K562 (cell line): ENCODE results near the gene RAB3GAP2. TPM values are rescaled to one million over a fixed set of nuclear protein-coding genes. Genes with fewer than 3 reads are reported as not detected.

Experiments used
- ATAC-seq: fragments of 200-7000 bp; cut with Tn5 transposase; 3 replicates; pipeline ENCODE4 v1.9.1; 2020; ENCODE audit warnings: moderate library complexity
- BruUV-seq: library from RNA; stranded (reverse); fragments of 400-500 nt; replicated peaks from 2 replicates; lab custom pipeline; 2021; lab: Mats Ljungman, UMichigan
- CTCF ChIA-PET: fragments of 300-600 bp; formaldehyde crosslinking; extraction: SDS; loops from one replicate; lab custom pipeline; 2021; ENCODE audit warnings: low intra/inter-chr PET ratio; lab: Yijun Ruan, JAX
- POLR2A ChIA-PET: fragments of 300-600, 350-650 bp; sonication (Branson Sonifier 250); formaldehyde crosslinking; extraction: SDS; loops from one replicate; lab custom pipeline; 2021; ENCODE audit warnings: antibody characterized with exemption, inconsistent platforms; lab: Yijun Ruan, JAX
- DNase-seq, 4 experiments: peaks; one replicate each; pipeline versions ENCODE4 v3.0.0 to v3.0.0-alpha.2; 2011 to 2018; ENCODE audit warnings: low spot score in 3 of 4, mixed read lengths in 3 of 4; ENCODE audit errors: extremely low read depth in 1 of 4
- FAIRE-seq: peaks from 2 replicates; lab custom pipeline; 2011; peaks lifted over from hg19 to GRCh38; lab: Jason Lieb, UNC
- H2AFZ ChIP-seq: 2 replicates; pipeline ENCODE4 v1.6.0; 2011; ENCODE audit warnings: low read depth, low read length, control low read depth, inconsistent platforms
- H3K27ac ChIP-seq: fragments of 200-600 bp; 3 replicates; pipeline ENCODE4 v1.8.0; 2011; ENCODE audit warnings: low read depth, mild to moderate bottlenecking, control low read depth, inconsistent platforms, low read length, moderate library complexity, mixed read lengths; ENCODE audit errors: extremely low read depth
- H3K27me3 ChIP-seq, 2 experiments: fragments of 300-600 bp in 1 of 2; 2 replicates in 1 of 2; 3 replicates in 1 of 2; pipeline versions ENCODE4 v1.6.0 to v1.8.0; 2011; ENCODE audit warnings: inconsistent platforms in 2 of 2, low read length in 2 of 2, mild to moderate bottlenecking in 1 of 2, mixed read lengths in 1 of 2, moderate library complexity in 1 of 2; ENCODE audit not compliant: control insufficient read depth in 2 of 2, insufficient read depth in 2 of 2
- H3K36me3 ChIP-seq: fragments of 300-600 bp; 3 replicates; pipeline ENCODE4 v1.8.0; 2011; ENCODE audit warnings: mild to moderate bottlenecking, low read length, inconsistent platforms; ENCODE audit not compliant: control insufficient read depth, insufficient read depth
- H3K4me1 ChIP-seq, 2 experiments: fragments of 200-600 bp in 1 of 2; replicated peaks in 1 of 2; 2 replicates in 1 of 2; 3 replicates in 1 of 2; pipeline versions ENCODE4 v1.5.1 to v1.8.0; 2011; ENCODE audit warnings: inconsistent platforms in 2 of 2, low read length in 2 of 2, mild to moderate bottlenecking in 1 of 2, mixed read lengths in 1 of 2, moderate library complexity in 1 of 2; ENCODE audit not compliant: control insufficient read depth in 2 of 2, insufficient read depth in 2 of 2
- H3K4me2 ChIP-seq: 2 replicates; pipeline ENCODE4 v1.6.1; 2011; ENCODE audit warnings: low read length, control low read depth, inconsistent platforms, mixed read lengths; ENCODE audit not compliant: insufficient read depth
- H3K4me3 ChIP-seq: fragments of 200-600 bp; sonication (generic), shearing (Covaris generic); 2 replicates; pipeline ENCODE4 v1.5.1; 2016; ENCODE audit warnings: control low read depth, inconsistent platforms
- H3K79me2 ChIP-seq: fragments of 200-600 bp; 3 replicates; pipeline ENCODE4 v1.8.0; 2011; ENCODE audit warnings: low read length, inconsistent platforms; ENCODE audit not compliant: control insufficient read depth, insufficient read depth
- H3K9ac ChIP-seq, 2 experiments: 2 replicates each; pipeline versions ENCODE4 v1.6.0 to v1.6.1; 2011; ENCODE audit warnings: low read depth in 2 of 2, low read length in 2 of 2, control low read depth in 1 of 2, inconsistent platforms in 1 of 2, mild to moderate bottlenecking in 1 of 2, mixed read lengths in 1 of 2; ENCODE audit not compliant: insufficient read depth in 1 of 2
- H3K9me1 ChIP-seq: one replicate; pipeline ENCODE4 v1.6.0; 2011; ENCODE audit warnings: inconsistent platforms, mild to moderate bottlenecking, low read length, moderate library complexity; ENCODE audit not compliant: control insufficient read depth, insufficient read depth
- H3K9me3 ChIP-seq: replicated peaks from 2 replicates; pipeline ENCODE4 v1.5.1; 2011; ENCODE audit warnings: low read depth, low read length, inconsistent platforms; ENCODE audit not compliant: control insufficient read depth, insufficient read depth
- H4K20me1 ChIP-seq: replicated peaks from 2 replicates; pipeline ENCODE4 v1.6.1; 2011; ENCODE audit warnings: low read length, inconsistent platforms, mixed read lengths; ENCODE audit not compliant: control insufficient read depth, insufficient read depth
- EWSR1 ChIP-seq: fragments of 450-650 bp; IDR thresholded peaks from 2 replicates; pipeline ENCODE4 v1.6.1; 2018; ENCODE audit warnings: borderline replicate concordance, mild to moderate bottlenecking, low read depth, moderate library complexity; ENCODE audit not compliant: partially characterized antibody
- JUND ChIP-seq, 2 experiments: IDR thresholded peaks; 2 replicates in 1 of 2; 3 replicates in 1 of 2; pipeline ENCODE4 v1.6.1; 2011; ENCODE audit warnings: borderline replicate concordance in 2 of 2, low read depth in 2 of 2, low read length in 2 of 2, improper control_type of control experiment in 1 of 2, missing biosample characterization in 1 of 2, missing genetic modification characterization in 1 of 2, missing genetic modification reagents in 1 of 2
- PHF20 ChIP-seq: fragments of 450-650 bp; IDR thresholded peaks from 2 replicates; pipeline ENCODE4 v1.6.1; 2018; ENCODE audit not compliant: partially characterized antibody
- TAL1 ChIP-seq: fragments of 450-650 bp; IDR thresholded peaks from 2 replicates; pipeline ENCODE4 v1.6.1; 2016; ENCODE audit warnings: mild to moderate bottlenecking
- WGBS: fragments of 100-300 bp; shearing (Covaris generic); methylation state at CpG from one replicate; pipeline ENCODE4 v1.1.6; 2016; ENCODE audit warnings: low coverage, mixed read lengths; ENCODE audit not compliant: insufficient coverage; ENCODE audit errors: missing lambda C conversion rate; 5-methylcytosine and 5-hydroxymethylcytosine counted together
- in situ Hi-C: fragments of 300-500 bp; cut with MboI; formaldehyde crosslinking; loops from 4 replicates; pipeline ENCODE4 v1.15.0; 2018; ENCODE audit warnings: inconsistent platforms, mixed read lengths
- intact Hi-C: fragments of 100-400 bp; cut with micrococcal nuclease; formaldehyde crosslinking; loops from 2 replicates; pipeline ENCODE4 v1.14.2; 2022
- polyA plus RNA-seq, 8 experiments: library from polyadenylated mRNA; depleted of rRNA in 4 of 8; stranded (reverse) in 5 of 8; unstranded in 3 of 8; fragments of >200 nt; fragmentation: Nextera tagmentation in 2 of 8; fragmentation: Illumina TruSeq in 1 of 8; extraction: Ambion mirVana in 2 of 8; extraction: Trizol in 1 of 8; gene quantifications; 2 replicates each; pipeline versions ENCODE4 v1.2.1 to v1.2.3, GENCODE V29; 2011 to 2014; ENCODE audit warnings: inconsistent platforms in 1 of 8, missing spikeins in 1 of 8
- total RNA-seq, 7 experiments: library from RNA; depleted of rRNA in 6 of 7; stranded (reverse); fragments of >200 nt in 6 of 7; fragmentation: Illumina TruSeq in 2 of 7; extraction: Trizol in 2 of 7; gene quantifications; 2 replicates each; pipeline versions ENCODE4 v1.2.1 to v1.2.3, GENCODE V29; 2011 to 2021; ENCODE audit warnings: low replicate concordance in 1 of 7
- TF ChIP-seq, protein P1 (sequence below), 2 experiments: fragments of 450-650 bp; IDR thresholded peaks; 2 replicates each; pipeline ENCODE4 v1.6.1; 2016; ENCODE audit warnings: mild to moderate bottlenecking in 2 of 2, borderline replicate concordance in 1 of 2, low read depth in 1 of 2, moderate library complexity in 1 of 2

The RAB3GAP2 gene
- total and polyA plus RNA-seq, 9 of the 15 experiments (the other 6 are each of a cell fraction or from before 2014, with no cell fraction given): 14.1 to 69.1 (median 32.2) TPM

DNA sequence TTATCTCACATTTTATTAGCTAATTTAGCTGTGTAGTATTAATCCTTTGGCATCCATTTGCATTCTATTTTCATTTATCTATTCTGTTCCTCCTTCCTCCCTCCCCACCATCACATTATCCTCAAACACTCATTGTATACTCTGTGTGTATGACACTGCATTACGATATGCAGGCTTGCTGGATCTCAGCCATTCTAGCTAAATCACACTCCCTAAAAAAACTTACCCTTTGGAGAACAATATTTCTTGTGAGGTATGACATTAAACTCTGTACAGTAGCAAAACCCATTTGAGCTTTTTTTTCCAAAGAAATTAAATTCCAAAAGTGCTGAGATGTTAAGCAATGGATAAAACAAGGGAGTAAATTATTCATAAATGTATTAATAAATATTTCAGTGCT lies 11.4 kb upstream of the RAB3GAP2 start:
- 4% methylated on average over 1 of the region's 1 CpG for WGBS
- in situ Hi-C loops: no loop called here
- TF ChIP-seq TAL1 (no peak), EWSR1 (no peak)
- no peak overlapping the region for H2AFZ ChIP-seq
- ChIA-PET POLR2A (no interaction called here), CTCF (interaction anchor here (0.6 kb wide), 1 partner anchor 365 kb away, joined by 3 read pairs; no protein-coding TSS in a partner anchor)
- H3K4me1 ChIP-seq: no peaks in the 10 kb centered on the region
- no TSS peak for BruUV-seq
- no peak overlapping the region for H3K4me3 ChIP-seq
- H3K79me2 ChIP-seq: no peaks in the 10 kb centered on the region
- no peak overlapping the region for H3K27ac ChIP-seq
- no peak overlapping the region for H3K9ac ChIP-seq
- intact Hi-C loops: loop anchor here (5.0 kb wide), 1 partner anchor 446 kb away; no protein-coding TSS in a partner anchor
- DNase-seq (no peak), ATAC-seq (no peak), FAIRE-seq (no peak)
- no peaks in the 10 kb centered on the region for H3K9me1 ChIP-seq
- H3K4me2 ChIP-seq: no peak overlapping the region
- H3K27me3 ChIP-seq: peaks cover 13 to 17% of the 10 kb centered on the region in 2 experiments; a peak in 4 of 5 replicates
- H4K20me1 ChIP-seq: no peaks in the 10 kb centered on the region
- no peaks in the 10 kb centered on the region for H3K9me3 ChIP-seq
- H3K36me3 ChIP-seq: no peaks in the 10 kb centered on the region

DNA sequence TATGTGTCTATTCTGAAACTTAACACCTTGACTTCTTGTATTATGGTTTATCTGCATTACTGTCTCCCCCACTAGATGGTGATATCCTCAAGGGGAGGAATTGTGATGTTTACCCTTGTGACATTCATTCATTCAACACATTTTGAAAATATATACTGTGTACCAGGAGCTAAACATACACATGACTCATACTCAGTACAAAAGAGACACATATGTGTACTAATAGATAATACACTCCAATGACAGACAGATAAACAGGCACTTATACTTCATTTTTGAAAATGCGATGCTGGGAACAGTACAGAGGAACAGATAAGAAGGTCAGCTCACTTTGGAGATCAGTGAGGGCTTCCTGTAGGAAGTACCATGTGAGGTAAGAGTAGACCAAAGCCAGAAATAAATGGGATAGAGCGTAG lies 8.9 kb upstream of the RAB3GAP2 start:
- no peaks in the 10 kb centered on the region for H3K9me3 ChIP-seq
- peaks cover 8 to 17% of the 10 kb centered on the region in 2 experiments; a peak in 4 of 5 replicates for H3K27me3 ChIP-seq
- H3K9me1 ChIP-seq: no peaks in the 10 kb centered on the region
- H3K4me2 ChIP-seq: peak overlapping the region; percentile 3; the same call in 1 of the 2 replicates
- in situ Hi-C loops (no loop called here), intact Hi-C loops (loop anchor here (1.0 to 5.0 kb wide), 3 partner anchors 444 to 495 kb away; no protein-coding TSS in a partner anchor)
- no peak overlapping the region for H3K4me3 ChIP-seq
- H3K27ac ChIP-seq: no peak overlapping the region
- H3K9ac ChIP-seq: no peak overlapping the region
- ChIA-PET POLR2A (interaction anchor here (1.0 to 1.2 kb wide), 2 partner anchors 9 to 17 kb away, joined by 4 to 7 read pairs; no protein-coding TSS in a partner anchor), CTCF (no interaction called here)
- peak; percentile 78 for ATAC-seq
- WGBS: 16% methylated on average over 2 of the region's 2 CpGs
- BruUV-seq: no TSS peak
- no peaks in the 10 kb centered on the region for H3K79me2 ChIP-seq
- H3K36me3 ChIP-seq: no peaks in the 10 kb centered on the region
- no peaks in the 10 kb centered on the region for H3K4me1 ChIP-seq
- no peaks in the 10 kb centered on the region for H4K20me1 ChIP-seq
- FAIRE-seq: no peak
- DNase-seq: peak in 2 of 4 experiments; percentile 36 to 47
- 0 out of 2 replicates have a peak overlapping the region, but pooled peaks have one; percentile 10 for H2AFZ ChIP-seq
- TF ChIP-seq PHF20: peak; percentile 21
- peak; percentile 56; the same call in 1 of the 2 replicates for TF ChIP-seq JUND (IDR thresholded peaks at IDR 0.05; ENCODE audit: borderline replicate concordance, low read depth, low read length)
- 0 out of 3 replicates have a peak, but pooled peaks have one; percentile 17 for TF ChIP-seq JUND (tag; IDR thresholded peaks at IDR 0.05; ENCODE audit: borderline replicate concordance, low read depth, low read length)
- TF ChIP-seq, protein P1, sequence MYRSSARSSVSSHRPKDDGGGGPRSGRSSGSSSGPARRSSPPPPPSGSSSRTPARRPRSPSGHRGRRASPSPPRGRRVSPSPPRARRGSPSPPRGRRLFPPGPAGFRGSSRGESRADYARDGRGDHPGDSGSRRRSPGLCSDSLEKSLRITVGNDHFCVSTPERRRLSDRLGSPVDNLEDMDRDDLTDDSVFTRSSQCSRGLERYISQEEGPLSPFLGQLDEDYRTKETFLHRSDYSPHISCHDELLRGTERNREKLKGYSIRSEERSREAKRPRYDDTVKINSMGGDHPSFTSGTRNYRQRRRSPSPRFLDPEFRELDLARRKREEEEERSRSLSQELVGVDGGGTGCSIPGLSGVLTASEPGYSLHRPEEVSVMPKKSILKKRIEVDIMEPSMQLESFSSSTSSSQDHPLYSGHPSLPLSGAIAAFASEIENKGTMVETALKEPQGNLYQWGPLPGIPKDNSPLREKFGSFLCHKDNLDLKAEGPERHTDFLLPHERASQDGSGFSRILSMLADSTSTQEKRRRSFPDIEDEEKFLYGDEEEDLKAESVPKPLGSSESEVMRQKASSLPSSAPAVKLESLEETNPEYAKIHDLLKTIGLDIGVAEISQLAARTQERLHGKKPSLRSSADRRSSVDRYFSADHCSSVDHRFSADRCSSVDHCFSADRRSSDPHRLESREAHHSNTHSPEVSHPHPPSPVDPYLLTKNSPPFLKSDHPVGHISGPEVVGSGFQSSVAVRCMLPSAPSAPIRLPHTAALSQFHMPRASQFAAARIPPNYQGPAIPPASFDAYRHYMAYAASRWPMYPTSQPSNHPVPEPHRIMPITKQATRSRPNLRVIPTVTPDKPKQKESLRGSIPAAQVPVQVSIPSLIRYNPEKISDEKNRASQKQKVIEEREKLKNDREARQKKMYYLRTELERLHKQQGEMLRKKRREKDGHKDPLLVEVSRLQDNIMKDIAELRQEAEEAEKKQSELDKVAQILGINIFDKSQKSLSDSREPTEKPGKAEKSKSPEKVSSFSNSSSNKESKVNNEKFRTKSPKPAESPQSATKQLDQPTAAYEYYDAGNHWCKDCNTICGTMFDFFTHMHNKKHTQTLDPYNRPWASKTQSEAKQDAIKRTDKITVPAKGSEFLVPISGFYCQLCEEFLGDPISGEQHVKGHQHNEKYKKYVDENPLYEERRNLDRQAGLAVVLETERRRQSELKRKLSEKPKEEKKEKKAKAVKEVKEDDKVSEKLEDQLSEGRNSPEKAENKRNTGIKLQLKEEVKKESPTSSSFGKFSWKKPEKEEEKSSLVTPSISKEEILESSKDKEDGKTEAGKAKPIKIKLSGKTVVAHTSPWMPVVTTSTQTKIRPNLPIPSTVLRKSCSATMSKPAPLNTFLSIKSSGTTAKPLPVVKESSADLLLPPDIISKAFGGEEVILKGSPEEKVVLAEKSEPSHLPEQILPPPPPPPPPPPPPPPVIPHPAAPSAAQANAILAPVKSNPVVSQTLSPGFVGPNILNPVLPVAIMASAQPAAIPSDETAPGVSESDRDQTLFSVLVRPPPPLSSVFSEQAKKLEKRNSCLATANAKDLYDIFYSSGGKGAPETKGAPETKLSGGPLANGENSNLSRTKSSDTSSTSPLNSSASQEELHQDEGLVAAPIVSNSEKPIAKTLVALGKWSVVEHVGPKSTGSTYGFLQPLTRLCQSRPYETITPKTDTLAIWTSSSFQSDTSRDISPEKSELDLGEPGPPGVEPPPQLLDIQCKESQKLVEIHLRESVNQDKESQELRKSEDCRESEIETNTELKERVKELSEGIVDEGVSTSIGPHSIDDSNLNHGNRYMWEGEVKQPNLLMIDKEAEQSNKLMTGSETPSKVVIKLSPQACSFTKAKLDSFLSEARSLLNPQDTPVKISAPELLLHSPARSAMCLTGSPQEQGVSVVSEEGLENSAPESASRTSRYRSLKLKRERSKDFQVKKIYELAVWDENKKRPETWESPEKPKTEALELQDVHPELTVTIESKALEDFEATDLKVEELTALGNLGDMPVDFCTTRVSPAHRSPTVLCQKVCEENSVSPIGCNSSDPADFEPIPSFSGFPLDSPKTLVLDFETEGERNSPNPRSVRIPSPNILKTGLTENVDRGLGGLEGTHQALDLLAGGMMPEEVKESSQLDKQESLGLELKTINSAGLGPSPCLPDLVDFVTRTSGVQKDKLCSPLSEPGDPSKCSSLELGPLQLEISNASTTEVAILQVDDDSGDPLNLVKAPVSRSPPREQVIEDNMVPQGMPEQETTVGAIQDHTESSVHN (IDR thresholded peaks at IDR 0.05; ENCODE audit: borderline replicate concordance in 1 of 2, low read depth in 1 of 2): no peak
